Ovary (tissue), 9 donors: ENCODE measurements around the gene SMIM24. TPM values are rescaled to one million over a fixed set of nuclear protein-coding genes. Genes with fewer than 3 reads are reported as not detected.

ENCODE experiments used
- DNase-seq, 5 donors: peaks; one replicate each; pipeline ENCODE4 v3.0.0-alpha.2; 2019 to 2020
- H3K27ac ChIP-seq, 2 donors: fragments of 200-600 bp; one replicate each; pipeline versions ENCODE4 v1.5.1 to v1.8.0; 2019 to 2022
- H3K27me3 ChIP-seq: fragments of 200-600 bp; one replicate; pipeline ENCODE4 v1.8.0; 2022
- H3K36me3 ChIP-seq: fragments of 200-600 bp; sonication (generic); one replicate; pipeline ENCODE4 v1.5.1; 2019
- H3K4me1 ChIP-seq: one replicate; pipeline ENCODE4 v1.8.1; 2013; ENCODE audit warnings: mild to moderate bottlenecking, moderate library complexity; ENCODE audit not compliant: insufficient read depth
- H3K4me3 ChIP-seq: fragments of 200-600 bp; sonication (generic); one replicate; pipeline ENCODE4 v1.5.1; 2017
- H3K9me3 ChIP-seq, 2 donors: fragments of 200-600 bp in 1 of 2; sonication (generic) in 1 of 2; one replicate each; pipeline versions ENCODE4 v1.5.1 to v1.8.1; 2013 to 2019; ENCODE audit warnings: mild to moderate bottlenecking in 1 of 2, moderate library complexity in 1 of 2
- CTCF ChIP-seq, 3 donors: fragments of 450-650 bp in 2 of 3; fragments of 200-600 bp in 1 of 3; IDR thresholded peaks; one replicate each; pipeline versions ENCODE4 v1.5.1 to v1.8.0; 2016 to 2022; ENCODE audit warnings: antibody characterized with exemption in 3 of 3, mild to moderate bottlenecking in 1 of 3
- EP300 ChIP-seq: sonication (generic); formaldehyde crosslinking; IDR thresholded peaks from one replicate; pipeline ENCODE4 v1.6.1; 2017; ENCODE audit warnings: antibody characterized with exemption
- POLR2A ChIP-seq: fragments of 450-650 bp; IDR thresholded peaks from one replicate; pipeline ENCODE4 v1.6.1; 2017; ENCODE audit warnings: antibody characterized with exemption, mild to moderate bottlenecking, moderate library complexity
- WGBS, 3 donors: extraction: QIAGEN DNeasy Blood & Tissue Kit in 1 of 3; methylation state at CpG; one replicate each; pipeline versions ENCODE4 v1.1.5 to v1.1.7; 2013 to 2017; 5-methylcytosine and 5-hydroxymethylcytosine counted together
- intact Hi-C, 4 donors: fragments of 100-400 bp; cut with DNase I; formaldehyde crosslinking; loops; one replicate each; pipeline versions ENCODE4 v1.11.0 to v1.15.1; 2022 to 2023
- polyA plus RNA-seq, 2 donors: library from polyadenylated mRNA; stranded (reverse); fragments of 200-250 nt in 1 of 2; fragments of 350-450 nt in 1 of 2; fragmentation: Illumina TruSeq in 1 of 2; extraction: RNeasy Lipid Tissue Mini Kit (QIAGEN cat#74804) in 1 of 2; gene quantifications; one replicate each; pipeline ENCODE4 v1.2.3, GENCODE V29; 2013 to 2014
- total RNA-seq, 7 donors: library from RNA; depleted of rRNA in 2 of 7; stranded (reverse); fragments of >200 nt in 2 of 7; fragmentation: NEBNext Ultra II Directional in 3 of 7; extraction: Animal tissue kit (Norgen Biotek cat#: 25700) in 3 of 7; gene quantifications; one replicate each; pipeline versions ENCODE4 v1.1.0 to v1.2.4, GENCODE V29; 2016 to 2023
- donor health status: DM: no; HTN: no; CAD: no; lungs with moderate emphysema.
- donor health status: DM: no; HTN: no; CAD: no.
- donor health status: Bipolar disorder and iron deficiency.
- donor health status: DM: yes; HTN: yes; CAD: no.
- donor health status: DM: no; HTN: no; CAD: no.
- donor health status: DM: yes; HTN: yes; CAD: no.

SMIM24 gene
- total and polyA plus RNA-seq, 9 donors = 0.10 to 2.6 (median 0.94) TPM; not detected in 3

- peaks cover 9% of the 10 kb centered on the region for H3K4me1 ChIP-seq
- TF ChIP-seq CTCF (IDR thresholded peaks at IDR 0.05) = no peak
- H3K27me3 ChIP-seq = no peaks in the 10 kb centered on the region
- intact Hi-C loops = no loop called here
- DNase-seq = peak in 3 of 5 donors; percentile 51 to 59 (median 56)
- H3K27ac ChIP-seq = peak overlapping the region in 1 of 2 donors; percentile 46
- peak overlapping the region; percentile 80 for H3K4me3 ChIP-seq
- no peaks in the 10 kb centered on the region for H3K9me3 ChIP-seq
- 24 to 26% (median 25%) methylated on average over 26 to 31 of the region's 31 CpGs for WGBS, 3 donors
- H3K36me3 ChIP-seq = no peaks in the 10 kb centered on the region
These were observed 27.2 kb upstream of the SMIM24 start for GRCh38 chr19:3507371-3508120.

- Histone ChIP-seq H3K36me3 (no peaks in the 10 kb centered on the region), H3K9me3 (no peaks in the 10 kb centered on the region), H3K4me1 (peaks cover 9% of the 10 kb centered on the region), H3K27ac (peak overlapping the region; percentile 46 to 80), H3K4me3 (peak overlapping the region; percentile 80), H3K27me3 (no peaks in the 10 kb centered on the region)
- peak in 4 of 5 donors; percentile 53 to 74 (median 66) for DNase-seq
- 1% methylated on average over 42 to 66 of the region's 69 CpGs for whole genome bisulfite sequencing, 3 donors
- TF ChIP-seq EP300 = no peak
- TF ChIP-seq POLR2A = no peak
- TF ChIP-seq CTCF (IDR thresholded peaks at IDR 0.05) = no peak
- intact Hi-C loops = no loop called here
These were observed 26.3 kb upstream of the SMIM24 start for GRCh38 chr19:3506384-3507340.

DNA sequence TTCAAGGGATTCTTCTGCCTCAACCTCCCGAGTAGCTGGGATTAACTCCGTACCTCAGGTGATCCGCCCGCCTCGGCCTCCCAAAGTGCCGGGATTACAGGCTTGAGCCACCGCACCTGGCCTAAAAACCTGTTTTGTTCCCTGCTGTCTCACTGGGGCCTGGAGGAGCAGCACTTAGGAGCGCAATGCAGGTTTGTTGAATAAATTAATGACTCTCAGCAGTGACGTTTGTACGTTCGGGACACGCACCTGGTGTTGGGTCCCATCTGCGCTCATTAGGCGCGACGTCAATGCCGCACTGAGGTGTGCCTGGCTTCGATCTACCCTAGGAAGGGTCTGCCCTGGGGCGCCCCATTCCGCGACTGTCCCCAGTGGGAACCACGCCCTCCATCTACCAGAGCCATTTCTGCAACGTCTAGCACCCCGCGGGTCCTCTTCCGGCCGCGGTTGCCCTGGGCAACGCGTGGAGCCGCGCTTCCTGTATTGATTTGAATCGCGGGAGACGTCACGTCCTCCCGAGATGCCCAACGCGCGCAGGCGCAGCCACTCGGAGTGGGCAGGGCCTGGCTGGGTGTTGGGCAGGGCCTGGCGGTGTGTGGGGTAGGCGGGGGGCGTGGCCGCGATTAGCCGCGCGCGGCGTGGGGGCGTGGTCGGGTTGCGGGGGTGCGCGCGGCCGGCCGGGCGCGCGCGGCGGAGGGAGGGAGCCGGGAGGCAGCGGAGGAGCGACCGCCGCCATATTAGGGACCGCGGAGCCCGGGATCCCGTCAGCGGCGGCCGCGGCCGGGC, 25.5 kb upstream of the SMIM24 start, which contains the start of gene FZR1:
Gene FZR1, plus strand, starts transcription at position 714 of the 786 bp plus-strand sequence. CDS start 16,679 bp downstream, outside the sequence.
- intact Hi-C loops = no loop called here
- Histone ChIP-seq H3K27ac (peak within 1 kb of the TSS; percentile 46 to 80), H3K4me1 (peaks cover 10% of the 10 kb centered on the region), H3K27me3 (no peaks in the 10 kb centered on the region), H3K4me3 (peak within 1 kb of the TSS; percentile 80), H3K9me3 (no peaks in the 10 kb centered on the region), H3K36me3 (no peaks in the 10 kb centered on the region)
- WGBS, 3 donors = 1 to 2% (median 2%) methylated on average over 56 to 79 of the region's 79 CpGs
- DNase-seq = peak; percentile 99
- TF ChIP-seq CTCF (IDR thresholded peaks at IDR 0.05) (no peak), POLR2A (peak; percentile 69)

- Histone ChIP-seq H3K27me3 (no peaks in the 10 kb centered on the region), H3K4me3 (no peak overlapping the region), H3K36me3 (no peaks in the 10 kb centered on the region), H3K9me3 (no peaks in the 10 kb centered on the region), H3K4me1 (peaks cover 12% of the 10 kb centered on the region), H3K27ac (no peak overlapping the region)
- TF ChIP-seq POLR2A (no peak), CTCF (IDR thresholded peaks at IDR 0.05) (no peak), EP300 (no peak)
- no peak for DNase-seq
- 79 to 85% (median 83%) methylated on average over 5 of the region's 5 CpGs for WGBS, 3 donors
- intact Hi-C loops = no loop called here
These were observed 24.4 kb upstream of the SMIM24 start for GRCh38 chr19:3504735-3505134.
